Renal cortex interstitium (tissue), 11 donors: ENCODE results near the gene RPS6KA2. TPM values are rescaled to one million over a fixed set of nuclear protein-coding genes. Genes with fewer than 3 reads are reported as not detected.

Experiments
- DNase-seq, 11 donors: peaks; one replicate each; pipeline ENCODE4 v3.0.0-alpha.2; 2013; ENCODE audit warnings: low read depth in 9 of 11, low spot score in 4 of 11; ENCODE audit errors: extremely low read depth in 1 of 11
- polyA plus RNA-seq, 3 donors: library from polyadenylated mRNA; unstranded; fragments of 120-200 nt; gene quantifications; one replicate each; pipeline ENCODE4 v1.2.1, GENCODE V29; 2013; ENCODE audit not compliant: insufficient read length in 3 of 3

RPS6KA2 gene
- polyA plus RNA-seq, 3 donors = 28.3 to 30.6 (median 29.5) TPM

DNA sequence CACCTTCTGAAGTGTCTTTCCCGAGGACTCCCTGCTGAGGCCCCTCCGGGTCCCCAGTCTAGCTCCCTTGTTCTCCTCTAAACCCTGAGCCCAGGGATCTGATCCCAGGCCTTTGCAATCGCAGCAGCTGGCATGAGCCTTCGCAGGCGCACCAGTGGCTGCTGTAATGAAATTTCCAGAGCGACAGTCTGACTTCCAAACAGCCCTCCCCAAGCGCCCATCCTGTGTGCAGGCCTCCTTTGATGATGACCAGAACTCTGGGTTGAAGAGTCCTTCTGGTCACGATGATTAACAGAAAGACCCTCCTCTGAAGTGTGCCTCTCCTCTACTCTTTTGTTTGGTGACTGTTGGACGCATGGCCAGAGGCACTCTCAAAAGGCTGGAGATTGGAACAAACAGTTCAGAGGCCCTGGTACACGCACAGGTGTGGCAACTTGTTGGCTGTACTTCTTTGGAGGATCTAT is 155.2 kb downstream of the RPS6KA2 start:
- DNase-seq = no peak

DNA sequence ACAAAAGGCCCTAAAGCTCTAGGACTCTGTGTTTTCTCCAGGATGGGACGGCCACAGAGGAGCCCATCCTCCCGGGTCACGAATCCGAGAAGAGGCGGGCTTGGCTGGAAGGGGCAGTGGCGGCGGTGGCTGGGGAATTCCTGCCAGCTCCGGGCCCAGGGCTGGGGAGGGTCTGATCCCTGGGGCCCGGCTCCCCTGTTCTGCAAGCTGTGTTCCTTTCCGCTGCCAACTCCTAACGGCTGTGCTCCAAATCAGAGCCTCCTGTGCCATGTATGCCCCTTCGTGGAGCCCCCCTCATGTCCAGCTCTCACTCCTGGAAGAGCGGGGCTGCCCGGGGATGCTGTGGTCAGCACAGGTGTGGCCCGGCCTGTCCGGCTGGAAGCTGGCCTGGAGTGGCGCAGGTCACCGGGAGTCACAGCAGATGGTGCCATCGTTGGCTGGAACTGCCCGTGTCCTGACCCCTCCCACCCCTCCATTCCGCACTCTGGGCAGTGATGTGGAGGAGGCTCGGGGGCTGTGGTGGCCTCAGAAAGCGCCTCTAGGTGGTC is 156.1 kb downstream of the RPS6KA2 start:
- no peak for DNase-seq

DNA sequence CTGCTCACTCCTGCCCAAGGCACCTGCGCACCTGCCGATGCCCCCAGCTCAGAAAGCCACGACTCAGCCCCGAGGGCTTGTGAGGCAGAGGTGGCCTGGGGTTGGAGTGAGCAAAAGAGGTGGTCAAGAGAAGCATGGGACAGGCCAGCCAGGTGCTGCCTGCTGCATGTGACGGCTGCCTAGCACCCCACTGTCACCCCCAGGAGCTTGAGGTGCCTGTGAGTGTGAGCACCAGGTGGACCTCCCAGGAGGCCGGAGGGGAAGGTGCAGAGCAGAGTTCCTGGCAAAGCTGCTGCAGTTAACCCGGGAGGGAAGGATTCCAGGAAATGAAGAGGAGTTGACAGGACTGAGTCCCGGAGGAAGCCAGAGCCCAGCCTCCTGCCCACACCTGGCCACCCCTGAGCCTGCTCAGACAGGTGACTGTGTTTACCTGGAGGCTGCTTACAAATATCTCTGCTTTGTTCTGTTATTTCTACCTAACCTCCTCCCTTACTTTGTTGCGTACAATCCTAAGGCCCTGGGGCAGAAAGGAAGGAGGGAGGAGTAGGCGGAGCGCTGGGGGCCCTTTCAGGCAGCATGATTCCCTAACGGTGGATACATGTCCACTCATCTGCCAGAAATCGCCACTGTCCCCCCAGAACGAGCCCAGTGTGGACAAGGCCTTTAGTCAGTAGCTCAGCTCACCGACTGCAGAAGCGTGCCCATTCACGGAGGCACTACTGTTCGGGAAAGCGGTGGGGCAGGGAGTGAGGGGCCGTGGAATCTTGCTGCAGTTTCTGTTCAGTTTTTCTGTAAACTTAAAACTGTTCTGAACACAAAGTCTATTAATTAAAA is 156.8 kb downstream of the RPS6KA2 start:
- no peak for DNase-seq

DNA sequence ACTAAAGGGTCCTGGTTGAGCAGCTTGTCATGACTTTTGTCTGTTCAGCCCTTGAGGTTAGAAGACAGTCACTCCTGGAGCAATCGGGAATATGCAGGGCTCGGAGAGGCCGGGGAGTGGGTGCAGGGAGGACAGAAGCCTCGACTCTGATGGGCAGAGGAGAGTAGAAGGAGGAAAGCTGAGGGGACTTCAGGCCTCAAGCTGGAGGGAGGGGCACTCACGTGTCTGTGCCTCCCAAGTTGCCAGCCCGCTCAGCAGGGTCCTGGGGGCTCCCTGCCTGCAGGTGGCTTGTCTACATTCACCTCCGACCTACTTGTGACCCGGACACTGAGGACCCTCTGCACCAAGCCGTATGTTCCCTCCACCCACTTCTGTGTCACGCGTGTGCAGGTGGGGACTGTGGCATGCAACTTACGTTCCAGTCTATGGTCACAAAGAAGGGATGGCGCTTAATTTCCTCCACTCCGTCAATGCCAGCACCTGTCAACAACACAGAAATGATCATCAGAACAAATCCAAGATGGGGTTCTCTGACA is 157.6 kb downstream of the RPS6KA2 start:
- no peak for DNase-seq

DNA sequence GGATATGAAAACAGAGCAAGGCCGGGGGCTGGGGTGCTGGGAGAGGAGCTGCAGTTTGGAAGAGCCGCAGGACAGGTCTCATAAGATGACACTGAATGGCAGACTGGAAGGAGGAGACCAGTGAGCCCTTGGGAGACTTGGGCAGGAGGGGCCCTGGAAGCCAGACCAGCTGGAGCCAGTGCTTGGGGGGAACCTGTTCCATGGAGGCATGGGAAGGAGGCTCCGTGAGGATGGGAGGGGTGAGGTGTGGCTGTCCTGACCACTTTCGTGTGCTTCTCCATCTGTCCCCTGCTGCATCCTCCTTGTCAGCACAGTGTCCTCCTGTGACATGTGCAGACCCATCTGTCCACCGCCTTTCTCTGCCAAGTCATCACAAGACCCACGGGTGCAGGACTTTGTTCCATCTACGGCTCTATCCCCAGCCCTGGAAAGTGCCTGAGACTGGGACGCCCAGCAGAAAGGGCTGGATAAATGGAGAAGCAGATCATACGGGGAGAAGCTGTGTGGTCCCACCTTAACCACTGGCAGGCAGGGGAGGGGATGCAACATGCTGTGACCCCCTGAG is 159.5 kb downstream of the RPS6KA2 start:
- no peak for DNase-seq

DNA sequence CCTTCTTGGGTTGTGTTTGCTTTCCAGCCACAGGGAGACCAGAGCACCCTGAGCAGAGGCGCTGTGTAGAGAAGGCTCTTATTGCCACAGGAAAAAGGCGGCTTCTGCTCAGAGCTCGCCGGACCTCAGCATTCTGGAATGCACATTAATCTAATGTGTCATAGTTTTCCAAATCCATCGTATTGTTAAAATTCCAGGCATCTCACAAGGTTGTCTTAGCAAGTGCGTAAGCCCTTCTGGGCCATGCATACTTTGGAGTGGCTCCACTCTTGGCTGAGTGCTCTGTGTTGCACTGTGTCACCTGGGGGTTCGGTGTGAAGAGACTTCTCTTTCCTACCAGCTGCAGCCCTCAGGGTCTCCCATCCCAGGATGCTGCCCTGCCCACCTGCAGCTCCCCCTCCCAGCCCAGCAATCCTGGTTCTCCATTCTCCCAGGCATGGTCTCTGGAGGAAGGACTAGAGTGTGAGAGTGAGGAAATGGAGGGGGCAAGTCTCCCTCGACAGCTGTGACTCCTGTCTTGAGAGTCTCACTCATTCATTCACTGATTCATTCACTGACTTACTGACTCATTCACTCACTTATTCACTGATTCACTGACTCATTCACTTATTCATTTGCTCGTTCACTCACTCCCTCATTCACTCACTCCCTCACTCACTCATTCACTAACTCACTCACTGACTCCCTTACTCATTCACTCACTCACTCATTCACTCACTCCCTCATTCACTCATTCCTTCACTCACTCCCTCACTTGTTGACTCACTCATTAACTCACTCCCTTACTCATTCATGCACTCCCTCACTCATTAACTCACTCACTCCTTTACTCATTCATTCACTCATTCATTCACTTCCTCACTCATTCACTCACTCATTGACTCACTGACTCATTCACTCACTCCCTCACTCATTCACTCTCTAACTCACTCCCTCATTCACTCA is 160.6 kb downstream of the RPS6KA2 start:
- DNase-seq = peak in 1 of 11 donors; percentile 14

DNA sequence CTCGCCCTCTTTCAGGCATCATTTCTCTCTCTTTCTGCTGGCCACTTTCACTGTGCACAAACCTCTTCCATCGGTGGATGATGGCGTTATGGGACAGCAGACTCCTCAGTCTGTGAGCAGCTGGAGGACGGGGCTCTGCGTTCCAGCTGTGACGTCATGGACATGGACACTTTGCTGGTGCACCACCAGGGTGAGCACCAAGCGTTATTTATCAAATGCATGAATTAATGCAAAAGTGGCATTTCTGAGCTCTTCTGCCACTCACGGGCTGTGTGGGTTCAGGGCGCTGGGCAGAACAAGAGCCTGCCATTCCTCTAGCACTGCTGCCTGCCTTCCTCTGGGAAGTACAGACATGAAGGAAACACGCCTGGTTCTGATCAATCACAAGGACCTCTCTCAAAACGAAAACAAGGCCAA is 161.4 kb downstream of the RPS6KA2 start:
- no peak for DNase-seq

DNA sequence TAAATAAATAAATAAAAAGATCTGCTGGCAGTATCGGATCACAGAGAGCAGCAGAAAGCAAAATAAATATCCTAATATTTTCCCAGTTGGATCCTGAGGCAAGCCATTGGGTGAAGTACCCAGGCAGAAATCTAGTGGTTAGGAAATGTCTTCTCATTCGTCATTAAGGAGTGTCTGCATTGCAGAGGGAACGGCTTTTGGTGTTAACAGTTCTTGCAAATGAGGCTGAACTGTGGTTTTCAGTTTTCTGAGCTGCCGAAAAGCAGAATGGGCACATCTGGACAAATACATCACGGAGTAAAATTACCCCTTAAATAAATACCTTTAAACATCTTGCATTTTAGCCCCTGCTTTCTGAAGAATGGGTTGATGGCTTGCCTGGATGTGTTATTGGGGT is 162.1 kb downstream of the RPS6KA2 start:
- no peak for DNase-seq

DNA sequence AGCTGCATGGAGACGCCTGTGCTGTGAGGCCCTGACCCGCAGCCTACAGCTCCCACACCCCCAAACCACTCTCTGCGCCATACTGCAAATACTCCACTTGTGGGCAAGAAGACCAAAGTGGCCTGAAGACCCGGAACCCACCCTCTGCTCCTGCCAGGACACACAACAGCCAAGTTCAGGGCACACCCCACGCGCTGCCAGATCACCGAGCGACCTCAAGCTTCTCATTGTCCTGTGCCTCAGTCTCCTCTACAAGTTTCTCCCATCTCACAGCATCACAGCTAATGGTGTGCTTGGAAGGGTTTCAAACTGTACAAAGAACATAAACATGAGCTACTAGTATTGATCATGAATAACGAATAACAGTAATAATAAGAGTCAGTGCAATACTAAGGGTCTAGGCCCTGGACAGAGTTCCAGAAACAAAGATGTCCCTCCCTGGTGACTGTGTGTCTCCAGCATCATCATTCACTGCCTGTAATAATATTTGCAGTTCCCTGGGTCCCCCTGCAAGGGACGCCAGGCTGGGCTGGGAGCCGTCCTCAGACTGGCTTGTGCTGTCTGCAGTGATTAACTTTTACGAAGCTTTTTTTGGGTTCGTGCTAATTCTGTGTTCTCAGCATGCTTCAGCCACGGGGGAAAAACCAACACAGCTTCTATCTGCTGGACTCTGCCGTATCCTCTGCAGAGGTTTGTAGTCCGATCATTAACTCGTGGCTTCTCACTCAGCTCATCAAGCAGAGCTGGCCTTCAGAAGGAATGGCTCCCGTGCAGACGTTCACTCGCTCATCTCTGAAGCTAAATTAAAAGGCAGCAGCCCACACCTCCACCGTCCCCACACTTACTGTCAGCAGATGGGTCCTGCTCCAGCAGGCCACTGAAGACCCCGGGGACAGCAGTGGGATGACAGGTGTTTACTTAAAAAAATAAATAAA is 162.7 kb downstream of the RPS6KA2 start:
- DNase-seq = no peak

DNA sequence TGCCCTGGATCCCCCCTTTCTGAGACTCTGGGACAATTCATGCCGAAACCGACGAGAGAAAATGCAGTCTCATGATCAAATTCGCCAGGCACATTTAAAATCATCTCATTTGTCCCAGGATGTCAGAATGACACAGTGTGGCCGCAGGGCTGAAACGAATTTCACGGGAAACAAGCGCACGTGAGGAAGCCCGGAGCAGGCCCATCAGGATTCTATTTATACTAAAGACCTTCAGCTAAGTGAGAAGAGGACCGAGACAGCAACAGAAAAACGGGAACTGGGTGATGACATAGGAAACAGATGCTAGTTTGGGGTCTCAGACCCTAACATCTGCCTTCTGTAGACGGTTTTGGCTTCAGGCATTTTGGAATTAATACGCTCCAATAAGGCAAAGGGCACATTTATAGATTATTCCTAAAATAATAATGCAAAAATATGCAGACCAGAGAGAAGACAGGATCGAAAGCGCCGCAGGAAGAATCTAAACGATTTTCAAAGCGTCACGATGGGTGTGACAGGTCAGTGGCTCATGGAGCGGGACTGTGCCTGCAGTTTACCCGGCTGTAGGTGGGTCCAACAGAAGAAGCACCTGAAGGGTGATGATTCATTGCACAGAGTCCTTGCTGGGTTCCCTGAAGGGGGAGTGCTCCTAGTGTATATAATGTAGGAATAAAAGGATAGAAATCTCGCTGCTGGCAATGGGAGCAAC is 163.5 kb downstream of the RPS6KA2 start:
- no peak for DNase-seq

DNA sequence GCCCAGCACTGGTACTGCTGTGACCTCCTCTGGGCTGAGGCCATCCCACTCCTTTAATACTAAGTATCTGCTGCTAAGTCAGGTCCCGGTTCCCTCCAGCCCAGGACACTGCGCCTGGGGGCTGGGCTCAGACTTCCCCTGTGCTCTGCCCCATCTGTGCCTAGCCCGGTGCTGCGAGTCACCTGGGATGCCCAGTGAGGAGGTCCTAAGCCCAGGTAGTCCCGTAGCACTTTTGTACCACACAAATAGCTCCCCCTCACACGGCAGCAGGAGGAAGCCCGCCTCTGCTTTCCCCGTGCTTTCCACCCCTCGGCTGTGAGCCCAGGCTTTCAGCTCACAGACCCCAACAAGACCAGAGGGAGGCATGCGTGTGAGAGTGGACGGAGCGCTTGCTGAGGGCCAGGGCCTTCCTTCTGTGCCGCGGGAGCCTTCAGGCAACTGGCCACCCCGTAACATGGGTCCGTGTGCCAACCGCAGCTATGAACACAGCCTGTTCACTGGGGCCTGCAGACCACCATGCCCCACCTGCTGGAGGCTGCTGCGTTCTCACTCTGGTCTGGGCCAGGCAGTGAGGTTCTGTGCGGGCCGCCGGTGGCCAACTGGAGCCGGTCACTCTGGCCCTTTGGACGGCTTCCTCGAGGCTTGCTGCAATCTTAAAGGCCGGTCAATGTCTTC is 164.5 kb downstream of the RPS6KA2 start:
- no peak for DNase-seq

DNA sequence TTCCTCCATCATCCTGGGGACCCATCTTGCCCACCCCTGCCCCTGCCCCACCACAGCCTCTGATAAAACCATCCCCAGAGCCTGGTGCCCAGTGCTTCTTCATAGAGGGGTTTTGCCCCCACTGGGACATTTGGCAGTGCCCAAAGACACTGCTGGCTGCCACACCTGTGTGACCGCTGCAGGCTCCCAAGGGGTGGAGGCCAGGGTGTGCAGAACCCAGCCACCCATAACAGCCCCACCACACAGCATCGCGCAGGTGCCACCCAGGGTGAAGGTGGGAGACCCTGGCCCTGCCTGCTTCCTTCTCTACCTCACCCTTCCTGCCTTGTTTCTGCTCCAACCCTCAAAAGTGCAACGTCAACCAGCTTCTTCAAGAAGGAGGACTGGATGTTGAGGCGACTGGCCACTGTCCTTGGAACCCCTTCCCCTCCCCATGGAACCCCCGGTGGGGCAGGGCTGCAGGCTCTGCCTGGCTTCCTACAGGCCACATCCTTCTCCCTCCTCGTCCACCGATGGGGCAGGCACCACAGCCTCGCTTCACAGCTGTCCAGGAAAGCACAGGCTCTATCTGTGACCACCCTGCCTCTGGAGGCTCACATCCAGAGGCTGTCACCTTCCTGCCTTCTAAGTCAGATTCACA is 165.1 kb downstream of the RPS6KA2 start:
- no peak for DNase-seq

DNA sequence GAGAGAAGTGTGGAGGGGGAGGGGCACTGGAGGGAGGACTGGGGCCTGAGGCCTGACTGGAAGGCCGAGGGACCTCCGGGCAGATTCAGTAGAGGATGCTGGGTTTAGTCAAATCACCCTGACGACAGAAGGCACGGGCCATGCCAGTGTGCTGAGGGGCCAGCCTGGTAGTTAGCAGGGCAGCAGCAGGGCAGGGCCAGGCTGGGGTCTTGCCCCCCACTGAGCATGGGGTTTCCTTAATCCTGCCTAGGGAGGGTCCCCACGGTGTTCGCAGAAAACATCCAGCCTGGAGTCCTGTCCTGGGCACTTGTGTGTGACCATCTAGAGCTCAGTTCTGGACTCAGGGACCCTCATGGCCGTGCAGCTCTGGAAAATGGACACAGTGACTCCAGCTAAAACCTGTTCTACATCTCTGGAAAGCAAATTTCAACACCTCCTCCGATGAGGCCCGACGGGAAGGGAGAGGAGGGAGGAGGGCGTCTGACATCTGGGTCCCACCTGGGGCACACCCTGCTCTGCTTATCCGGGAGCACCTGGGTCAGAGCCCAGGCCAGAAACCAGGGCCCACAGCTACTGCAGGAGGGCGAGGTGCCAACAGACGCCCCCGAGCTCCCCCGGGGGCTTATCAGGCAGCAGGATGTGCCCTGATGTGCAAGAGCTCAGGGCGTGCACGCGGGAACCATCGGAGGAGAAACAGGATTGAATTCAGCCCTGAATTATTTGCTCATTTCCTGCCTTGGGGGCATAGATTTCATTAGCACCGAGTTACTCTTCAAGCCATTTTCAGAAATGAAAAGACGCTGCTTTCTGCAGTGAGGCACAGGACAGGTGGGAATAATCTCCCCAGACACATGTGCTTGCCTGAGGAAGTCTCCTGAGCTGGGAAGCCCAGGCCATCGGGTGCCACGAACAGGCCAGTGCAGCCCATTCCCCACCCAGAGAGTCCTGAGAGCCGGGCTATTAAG is 166.3 kb downstream of the RPS6KA2 start:
- no peak for DNase-seq

DNA sequence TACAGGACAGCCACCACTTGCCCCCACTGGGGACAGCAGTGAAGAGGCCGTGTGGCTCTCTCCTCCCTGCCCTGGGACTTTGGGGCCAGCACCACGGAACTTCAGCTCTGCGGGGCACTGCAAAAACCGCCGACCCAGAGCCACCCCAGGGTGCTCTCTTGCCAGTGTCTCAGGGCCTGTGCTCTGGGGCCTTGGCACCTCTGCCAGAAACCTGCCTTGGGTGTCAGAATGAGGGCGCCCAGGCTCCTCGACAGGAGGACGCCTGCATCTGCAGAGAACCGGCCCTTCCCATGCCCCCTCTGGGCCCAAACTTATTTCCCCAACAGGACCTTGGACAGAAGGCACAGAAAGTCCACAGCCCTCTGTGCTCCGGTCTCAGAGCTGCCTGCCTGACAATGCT is 167.1 kb downstream of the RPS6KA2 start:
- DNase-seq = no peak

DNA sequence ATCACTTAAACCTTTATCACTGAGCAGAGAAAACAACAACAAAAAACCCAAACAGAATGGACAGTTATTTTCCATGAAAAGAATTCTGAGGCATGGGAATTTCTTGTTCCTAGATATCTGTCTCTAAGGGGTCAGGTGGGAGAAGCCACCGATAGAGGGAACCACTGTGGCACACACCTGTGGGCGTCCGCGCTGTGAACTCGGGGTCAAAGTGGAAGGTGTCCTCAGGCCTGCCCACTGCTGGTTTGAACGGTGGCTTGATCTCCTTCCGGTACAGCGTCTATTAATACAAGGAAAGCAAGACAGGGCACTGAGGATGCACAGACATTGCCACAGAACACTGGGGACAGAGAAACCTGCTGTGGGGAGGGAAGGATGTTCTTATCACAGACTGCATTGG is 167.8 kb downstream of the RPS6KA2 start:
- DNase-seq = no peak
